Stimulated activated CD8-positive, alpha-beta memory T cell treated with anti-CD3 and anti-CD28 coated beads, Interleukin-12 subunit alpha, Interleukin-12 subunit beta, amount 100 ng/mL, for 24 hours (primary cell): ENCODE data around the gene SAMSN1.
"Not testable (repeated sequence)": the region's sequence is repeated elsewhere in the genome, so short reads cannot be mapped to it uniquely, and the experiment has no call there.

Experiments used
- DNase-seq: peaks from one replicate; pipeline ENCODE4 v3.0.0-alpha.2; 2020; ENCODE audit errors: extremely low read depth

SAMSN1 gene

DNA sequence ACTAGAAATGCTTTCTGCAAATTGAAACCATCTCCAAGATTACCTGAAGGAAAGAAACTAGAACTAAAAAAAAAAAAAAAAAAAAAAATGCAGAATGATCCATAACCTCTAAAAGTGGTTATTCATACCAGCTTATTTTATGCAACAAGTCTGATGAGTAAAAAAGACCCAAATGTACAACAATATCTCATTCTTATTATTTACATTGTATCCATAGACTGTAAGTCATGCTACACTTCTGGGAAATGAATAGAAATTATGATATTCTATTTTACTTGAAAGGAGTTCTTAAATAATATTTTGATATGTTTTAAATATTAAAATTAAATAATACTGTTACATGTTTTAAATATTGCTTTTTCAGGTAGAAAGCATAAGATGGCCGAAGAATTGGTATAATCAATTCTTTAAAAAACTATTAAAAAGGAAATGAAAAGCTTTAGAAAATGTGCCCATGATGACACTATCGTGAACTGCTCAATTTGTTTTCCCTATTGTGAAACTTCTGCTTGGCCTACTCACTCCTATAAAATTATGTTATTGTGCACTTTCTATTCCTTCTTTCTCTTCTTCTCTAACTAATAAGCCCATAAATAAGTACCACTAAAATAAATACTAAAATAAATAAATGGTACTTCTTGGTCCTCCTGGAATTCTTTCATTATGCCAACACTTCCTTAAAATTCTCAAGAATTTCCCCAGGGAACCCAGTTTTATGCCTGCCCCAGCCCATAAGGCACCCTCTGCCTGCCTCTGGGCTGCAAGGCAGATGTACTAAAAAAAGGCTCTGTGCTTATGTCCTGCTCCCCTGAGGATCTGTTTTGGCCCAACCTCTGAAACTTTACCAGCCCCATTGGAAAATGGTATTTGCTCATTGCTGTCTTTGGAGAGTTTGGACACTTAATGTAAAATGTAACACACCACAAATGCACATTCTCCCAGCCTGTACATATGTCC is 18.1 kb downstream of the SAMSN1 start:
- no peak for DNase-seq

DNA sequence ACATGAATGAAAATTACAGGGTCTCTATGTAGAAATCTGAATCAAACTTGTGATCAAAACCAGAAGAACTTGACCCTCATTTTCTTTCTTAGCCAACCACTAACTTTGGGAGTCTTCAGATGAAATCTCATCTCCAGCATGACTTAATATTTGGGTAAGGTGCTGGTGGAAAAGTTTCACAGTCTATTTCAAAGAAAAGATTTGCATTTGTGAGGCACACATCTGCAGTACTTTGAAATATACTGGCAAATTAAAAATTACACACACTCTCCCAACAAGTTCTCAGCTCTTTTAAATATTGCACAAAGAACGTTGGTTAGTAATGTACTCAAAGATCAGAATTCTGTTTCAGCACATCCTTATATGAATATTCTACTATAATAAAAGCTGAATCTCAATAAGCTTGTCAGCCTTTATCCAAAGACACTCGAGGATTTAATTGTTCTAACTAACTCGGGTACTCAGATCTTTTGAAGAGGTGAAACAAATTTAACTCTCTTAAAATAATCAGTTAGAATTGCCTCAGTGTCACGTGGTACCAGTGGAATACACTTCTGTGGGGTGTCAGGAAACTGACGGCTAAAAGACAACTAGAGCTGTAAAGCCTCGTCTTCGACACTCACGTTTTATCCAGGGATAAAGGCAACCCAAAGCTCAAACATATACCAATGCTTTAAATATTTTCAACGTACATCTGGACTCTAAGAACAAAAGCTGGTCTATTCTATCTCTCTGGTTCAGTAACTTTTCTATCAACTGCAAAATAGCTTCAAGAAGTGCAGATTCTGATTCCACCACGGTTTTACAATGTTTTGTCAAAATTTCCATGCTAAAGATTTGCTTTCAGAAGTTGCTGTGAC is 19.0 kb downstream of the SAMSN1 start:
- DNase-seq, result no peak

DNA sequence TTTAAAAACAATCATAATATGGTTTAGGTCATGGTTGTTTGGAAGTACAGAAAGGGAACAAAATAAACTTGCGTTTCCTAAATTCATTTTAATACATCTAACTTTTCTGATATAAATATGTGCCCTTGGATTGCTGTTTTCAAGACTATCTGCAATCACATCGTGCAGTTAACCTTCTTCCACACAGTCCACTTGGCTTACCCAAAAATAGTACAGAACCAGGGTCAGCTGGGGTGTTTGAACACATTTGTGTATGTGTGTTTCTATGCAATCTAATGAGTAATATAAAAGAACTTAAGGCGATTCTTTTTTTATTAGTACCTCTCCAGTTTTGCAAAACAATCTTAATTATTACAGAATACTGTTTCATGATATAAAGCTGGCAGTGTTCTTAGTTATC is 19.9 kb downstream of the SAMSN1 start:
- DNase-seq, result no peak

- DNase-seq, result no peak
Measured at GRCh38 chr21:14523234-14523633, 22.9 kb downstream of the SAMSN1 start.

DNA sequence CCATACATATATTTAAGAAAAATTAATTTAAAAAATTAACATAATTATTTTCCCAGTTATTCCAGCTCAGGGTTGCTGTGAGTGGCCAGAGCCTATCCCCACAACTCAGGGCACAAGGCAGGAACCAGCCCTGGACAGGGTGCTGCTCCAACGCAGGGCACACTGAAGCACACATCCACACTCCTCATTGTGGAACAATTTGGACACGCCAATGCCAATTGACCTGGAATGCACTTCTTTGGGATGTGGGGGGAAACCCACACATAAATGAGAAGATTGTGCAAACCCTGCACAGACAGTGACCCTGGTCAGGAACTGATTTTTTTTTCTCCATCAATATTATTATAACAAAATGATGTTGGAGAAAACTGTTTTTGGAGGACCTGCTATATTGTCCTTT is 23.4 kb downstream of the SAMSN1 start:
- DNase-seq, result no peak

GRCh38 chr21:14520535-14520934 is 25.6 kb downstream of the SAMSN1 start:
- no peak for DNase-seq

- no peak for DNase-seq
Measured at GRCh38 chr21:14519000-14519399, 27.1 kb downstream of the SAMSN1 start.

DNA sequence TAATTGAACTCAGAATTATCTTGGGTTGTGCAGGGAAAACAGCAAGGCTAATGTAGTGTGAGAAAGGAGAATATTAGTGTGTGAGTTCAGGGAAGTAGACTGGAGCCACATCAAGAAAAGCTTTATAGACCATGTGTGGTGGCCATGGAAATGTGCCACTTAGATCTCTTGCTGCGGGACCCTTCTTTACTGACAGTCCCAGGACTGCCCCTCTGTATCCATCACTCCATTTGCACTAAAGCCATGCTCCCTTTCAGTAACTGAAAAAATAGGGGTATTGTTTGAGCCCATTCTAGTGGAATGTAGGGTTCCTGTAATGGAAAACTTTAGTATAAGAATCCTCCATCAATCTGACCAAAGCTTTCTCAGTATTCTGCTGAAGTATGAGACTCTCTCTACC is 32.3 kb downstream of the SAMSN1 start:
- no peak for DNase-seq

- DNase-seq, result not testable (repeated sequence)
Measured at GRCh38 chr21:14506859-14507457, 39.2 kb downstream of the SAMSN1 start.

DNA sequence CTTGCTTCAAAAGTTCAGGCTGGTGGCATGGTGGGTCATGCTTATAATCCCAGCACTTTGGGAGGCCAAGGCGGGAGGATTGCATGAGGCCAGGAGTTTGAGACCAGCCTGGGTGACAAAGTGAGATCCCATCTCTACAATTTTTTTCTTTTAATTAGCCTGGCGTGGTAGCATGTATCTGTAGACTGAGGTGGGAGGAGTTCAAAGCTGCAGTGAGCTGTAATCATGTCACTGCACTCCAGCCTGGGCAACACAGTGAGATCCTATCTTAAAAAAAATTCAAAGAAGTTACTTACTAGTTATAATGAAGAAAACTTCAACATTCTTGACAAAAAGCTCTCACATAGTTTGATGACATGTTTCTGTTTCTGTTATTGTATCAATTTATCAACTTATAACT is 45.2 kb downstream of the SAMSN1 start:
- no peak for DNase-seq

DNA sequence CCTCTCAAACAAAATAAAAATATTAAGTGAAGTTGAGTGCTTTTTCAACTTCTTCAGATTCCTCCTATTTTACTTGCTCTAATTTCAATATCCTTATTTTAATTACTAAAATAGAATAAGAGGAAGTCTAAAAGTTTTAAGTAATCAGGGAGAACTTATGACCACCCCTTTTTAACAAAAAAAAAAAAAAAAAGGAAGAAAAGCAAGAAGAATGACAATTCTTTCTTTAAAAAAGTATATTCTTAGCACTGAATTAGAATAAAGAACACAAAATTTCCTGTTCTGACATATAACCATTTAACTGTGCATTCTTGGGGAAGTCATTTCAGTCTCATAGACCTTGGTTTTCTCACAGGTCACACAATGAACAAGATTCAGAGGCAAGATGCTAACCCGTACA is 46.8 kb downstream of the SAMSN1 start:
- DNase-seq, result no peak

DNA sequence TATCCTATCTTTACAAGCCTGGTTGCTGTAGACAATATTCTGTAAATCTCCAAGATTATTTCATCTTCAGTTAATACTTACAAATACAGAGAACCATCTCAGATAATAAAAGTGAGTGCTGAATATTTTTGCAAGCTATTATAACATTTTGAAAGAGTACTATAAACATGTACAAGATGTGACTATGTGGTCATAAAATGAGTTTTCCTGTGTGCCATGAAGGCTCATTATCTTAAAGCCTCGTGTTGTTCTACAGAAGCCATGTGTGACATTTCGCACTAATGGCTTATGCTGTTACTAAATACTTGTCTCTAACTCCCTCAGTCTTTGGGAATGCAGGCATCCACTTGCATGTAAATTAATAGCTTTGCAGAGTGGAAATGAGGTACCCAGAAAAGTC is 48.3 kb downstream of the SAMSN1 start:
- DNase-seq, result no peak

DNA sequence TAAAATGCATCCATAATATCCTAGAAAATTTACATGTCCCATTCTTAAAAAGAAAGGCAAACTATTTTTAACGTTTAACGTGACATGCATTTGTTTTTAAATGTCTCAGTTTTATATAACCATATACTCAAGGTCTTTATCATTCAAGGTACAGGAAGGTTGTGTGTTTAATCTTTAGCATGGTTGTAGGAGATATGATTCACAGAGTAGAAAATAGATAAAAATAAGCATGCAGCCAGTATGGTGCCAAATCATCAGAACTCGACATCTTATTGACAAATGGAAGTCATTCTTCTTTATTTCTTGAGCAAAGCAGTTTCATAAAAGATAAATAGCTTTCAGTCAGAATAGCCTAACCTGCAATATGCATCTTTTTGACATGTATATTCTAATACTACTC is 51.0 kb downstream of the SAMSN1 start:
- no peak for DNase-seq

DNA sequence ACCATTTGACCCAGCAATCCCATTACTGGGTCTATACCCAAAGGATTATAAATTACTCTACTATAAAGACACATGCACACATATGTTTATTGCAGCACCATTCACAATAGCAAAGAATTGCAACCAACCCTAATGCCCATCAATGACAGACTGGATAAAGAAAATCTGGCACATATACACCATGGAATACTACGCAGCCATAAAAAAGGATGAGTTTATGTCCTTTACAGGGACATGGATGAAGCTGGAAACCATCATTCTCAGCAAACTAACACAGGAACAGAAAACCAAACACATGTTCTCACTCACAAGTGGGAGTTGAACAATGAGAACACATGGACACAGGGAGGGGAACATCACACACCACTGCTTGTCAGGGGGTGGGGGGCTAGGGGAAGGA is 51.9 kb downstream of the SAMSN1 start:
- not testable (repeated sequence) for DNase-seq

- DNase-seq, result no peak
Measured at GRCh38 chr21:14493731-14494130, 52.4 kb downstream of the SAMSN1 start.

DNA sequence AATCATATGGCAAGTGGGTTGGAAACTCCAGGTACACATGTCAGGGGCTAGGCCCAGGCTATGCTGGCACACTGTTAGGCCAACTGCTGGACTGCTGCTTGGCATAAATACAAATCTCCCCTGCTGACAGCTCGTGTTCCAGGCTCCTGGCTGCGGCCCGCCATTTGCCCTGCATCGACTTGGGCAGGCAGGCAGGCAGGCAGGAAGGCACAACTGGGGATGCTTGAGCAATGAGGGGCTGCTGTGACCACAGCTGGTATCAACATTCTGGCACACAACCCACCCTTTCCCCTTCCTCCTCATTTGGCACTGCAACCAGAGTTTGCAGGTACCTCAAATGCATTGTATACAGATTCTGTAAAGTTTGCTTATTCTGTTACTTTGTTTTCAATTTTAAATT is 53.2 kb downstream of the SAMSN1 start:
- DNase-seq, result no peak

DNA sequence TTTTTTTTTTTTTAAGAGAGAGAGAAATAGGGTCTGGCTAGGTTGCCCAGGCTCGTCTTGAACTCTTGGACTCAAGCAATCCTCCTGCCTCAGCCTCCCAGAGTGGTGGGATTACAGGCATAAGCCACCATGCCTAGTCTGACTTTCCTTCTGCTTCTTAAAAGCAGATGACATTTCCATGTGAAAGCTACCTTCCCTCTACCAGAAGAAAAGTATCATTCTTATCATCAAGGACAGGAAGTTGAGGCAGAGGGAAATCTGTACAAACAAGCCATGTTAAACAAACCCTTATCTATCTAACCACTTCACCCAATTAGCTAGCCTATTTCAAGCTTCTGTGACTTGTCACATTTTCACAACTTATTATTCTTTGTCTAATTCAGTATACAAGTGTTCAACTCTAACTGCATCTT is 54.8 kb downstream of the SAMSN1 start:
- DNase-seq, result no peak

GRCh38 chr21:14488672-14489204 is 57.4 kb downstream of the SAMSN1 start:
- no peak for DNase-seq

GRCh38 chr21:14487490-14488432 is 58.4 kb downstream of the SAMSN1 start:
- DNase-seq, result no peak

GRCh38 chr21:14486869-14487268 is 59.2 kb downstream of the SAMSN1 start:
- no peak for DNase-seq
